Measurements from ENCODE around the gene SCYGR3. TPM values are rescaled to one million over a fixed set of nuclear protein-coding genes. Genes with fewer than 3 reads are reported as not detected.

Gene SCYGR3
- total RNA-seq, 1 donor from 2014 or later, result not detected

DNA sequence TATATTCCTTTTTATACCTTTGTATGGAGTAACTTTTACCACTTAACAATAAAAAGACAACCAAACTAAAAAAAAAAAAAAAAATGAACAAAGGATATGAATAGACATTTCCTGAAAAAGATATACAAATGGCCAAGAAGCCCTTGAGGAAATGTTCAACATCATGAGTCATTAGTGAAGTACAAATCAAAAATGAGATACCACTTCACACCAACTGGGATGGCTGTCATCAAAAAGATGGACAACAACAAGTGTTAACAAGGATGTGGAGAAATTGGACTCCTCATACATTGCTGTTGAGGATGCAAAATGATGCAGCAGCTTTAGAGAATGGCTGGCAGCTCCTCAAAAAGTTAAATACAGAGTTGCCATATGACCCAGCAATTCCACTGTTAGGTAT is 38.5 kb downstream of the SCYGR3 start:
- no peak overlapping the region for H3K4me3 ChIP-seq (ENCODE audit: low read depth, low read length)
- no peak for DNase-seq (ENCODE audit: low read depth)
- TF ChIP-seq, protein P1, sequence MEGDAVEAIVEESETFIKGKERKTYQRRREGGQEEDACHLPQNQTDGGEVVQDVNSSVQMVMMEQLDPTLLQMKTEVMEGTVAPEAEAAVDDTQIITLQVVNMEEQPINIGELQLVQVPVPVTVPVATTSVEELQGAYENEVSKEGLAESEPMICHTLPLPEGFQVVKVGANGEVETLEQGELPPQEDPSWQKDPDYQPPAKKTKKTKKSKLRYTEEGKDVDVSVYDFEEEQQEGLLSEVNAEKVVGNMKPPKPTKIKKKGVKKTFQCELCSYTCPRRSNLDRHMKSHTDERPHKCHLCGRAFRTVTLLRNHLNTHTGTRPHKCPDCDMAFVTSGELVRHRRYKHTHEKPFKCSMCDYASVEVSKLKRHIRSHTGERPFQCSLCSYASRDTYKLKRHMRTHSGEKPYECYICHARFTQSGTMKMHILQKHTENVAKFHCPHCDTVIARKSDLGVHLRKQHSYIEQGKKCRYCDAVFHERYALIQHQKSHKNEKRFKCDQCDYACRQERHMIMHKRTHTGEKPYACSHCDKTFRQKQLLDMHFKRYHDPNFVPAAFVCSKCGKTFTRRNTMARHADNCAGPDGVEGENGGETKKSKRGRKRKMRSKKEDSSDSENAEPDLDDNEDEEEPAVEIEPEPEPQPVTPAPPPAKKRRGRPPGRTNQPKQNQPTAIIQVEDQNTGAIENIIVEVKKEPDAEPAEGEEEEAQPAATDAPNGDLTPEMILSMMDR (conservative IDR thresholded peaks at IDR 0.05; ENCODE audit: low read depth, low read length), result no peak

DNA sequence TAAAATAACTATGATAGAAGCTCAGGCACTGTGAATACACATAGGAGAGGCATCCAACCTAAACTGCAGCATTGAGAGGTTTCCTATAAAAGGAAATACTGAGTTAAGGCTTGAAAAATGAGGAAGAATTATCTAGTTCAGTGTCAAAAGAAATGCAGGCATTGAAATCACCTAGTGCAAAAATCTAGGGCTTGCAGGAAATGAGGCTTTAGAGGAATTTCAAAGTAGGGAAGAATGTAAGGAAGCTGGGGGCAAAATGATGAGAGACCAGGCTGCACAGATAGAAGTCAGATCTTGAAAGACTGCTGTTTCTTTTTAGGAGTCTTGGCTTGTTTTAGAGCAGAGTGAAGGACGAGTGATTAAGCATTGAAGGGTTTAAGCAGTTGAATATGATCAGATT is 44.0 kb downstream of the SCYGR3 start:
- DNase-seq (ENCODE audit: low read depth), result no peak
- TF ChIP-seq, protein P1 (conservative IDR thresholded peaks at IDR 0.05; ENCODE audit: low read depth, low read length), result no peak
- H3K4me3 ChIP-seq (ENCODE audit: low read depth, low read length), result no peak overlapping the region

DNA sequence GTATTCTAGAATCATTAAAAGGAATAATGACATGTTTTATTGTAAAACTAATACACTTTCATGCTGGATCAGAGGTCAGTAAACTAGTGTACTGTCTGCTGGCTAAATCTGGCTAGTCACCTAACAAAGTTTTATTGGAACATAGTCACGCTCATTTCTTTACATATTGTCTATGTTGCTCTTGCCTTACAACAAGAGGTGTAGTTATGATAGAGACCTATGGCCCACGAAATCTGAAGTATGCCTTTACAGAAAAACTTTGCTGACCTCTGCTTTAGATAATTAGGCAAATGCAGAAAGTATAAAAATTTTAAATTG is 45.8 kb downstream of the SCYGR3 start:
- no peak for DNase-seq (ENCODE audit: low read depth)
- no peak overlapping the region for H3K4me3 ChIP-seq (ENCODE audit: low read depth, low read length)
- TF ChIP-seq, protein P1 (conservative IDR thresholded peaks at IDR 0.05; ENCODE audit: low read depth, low read length), result no peak

DNA sequence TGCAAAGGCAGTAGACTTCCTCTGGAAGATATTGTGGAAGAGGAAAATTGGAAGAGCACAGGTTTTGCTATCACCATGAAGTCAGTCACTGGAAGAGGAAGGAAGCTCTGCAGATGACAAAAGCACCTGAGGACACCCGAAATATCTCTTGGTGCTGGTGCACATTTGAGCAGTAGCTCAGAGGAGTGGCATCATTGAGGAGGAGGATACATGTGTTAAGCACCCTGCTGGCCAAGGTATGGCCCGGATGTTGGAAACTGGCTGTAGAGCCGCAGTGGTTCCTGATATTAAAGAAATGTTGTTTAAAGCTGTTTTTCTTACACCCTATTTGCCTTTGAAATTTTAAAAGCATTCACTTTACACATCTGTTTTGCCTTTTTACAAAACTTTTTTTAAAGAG is 48.6 kb downstream of the SCYGR3 start:
- TF ChIP-seq, protein P1 (conservative IDR thresholded peaks at IDR 0.05; ENCODE audit: low read depth, low read length), result no peak
- H3K4me3 ChIP-seq (ENCODE audit: low read depth, low read length), result no peak overlapping the region
- no peak for DNase-seq (ENCODE audit: low read depth)

DNA sequence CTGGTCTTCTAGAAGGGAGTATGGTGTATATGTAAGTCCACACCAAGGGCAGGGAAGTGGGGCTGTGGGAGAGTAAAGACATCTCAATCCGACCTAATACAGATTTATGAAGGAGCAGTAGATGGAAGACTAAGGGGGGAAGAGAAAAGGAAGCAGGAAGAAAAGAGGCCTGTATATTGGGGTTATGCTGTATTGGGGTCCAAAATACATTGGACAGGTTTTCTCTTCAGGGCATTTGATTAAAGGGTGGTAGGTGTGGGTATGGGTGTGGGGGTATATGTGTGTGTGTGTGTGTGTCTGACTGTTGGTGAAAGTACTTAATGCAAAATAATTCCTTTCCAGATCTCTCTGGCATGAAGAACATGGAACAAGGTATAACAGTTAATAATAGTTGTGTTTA is 49.6 kb downstream of the SCYGR3 start:
- TF ChIP-seq, protein P1 (conservative IDR thresholded peaks at IDR 0.05; ENCODE audit: low read depth, low read length), result no peak
- DNase-seq (ENCODE audit: low read depth), result no peak
- H3K4me3 ChIP-seq (ENCODE audit: low read depth, low read length), result no peak overlapping the region

Other genes starting within 250 kb of the SCYGR3 start
- not detected in 2 replicates for gene TM4SF20, start 235.5 kb downstream of the SCYGR3 start, total RNA-seq
- gene SCYGR1, start 226.9 kb downstream of the SCYGR3 start, total RNA-seq, result not detected in 2 replicates
- gene AGFG1, start 142.7 kb downstream of the SCYGR3 start, total RNA-seq, result 75.8 and 132 TPM in 2 replicates
- gene SCYGR2, start 15.9 kb downstream of the SCYGR3 start, total RNA-seq, result not detected in 2 replicates
- gene SCYGR4, start 2.7 kb upstream of the SCYGR3 start, total RNA-seq, result not detected in 2 replicates
- gene SCYGR5, start 52.0 kb upstream of the SCYGR3 start, total RNA-seq, result not detected in 2 replicates
- 0.17 and 0.29 TPM in 2 replicates for gene SLC19A3, start 103.2 kb upstream of the SCYGR3 start, total RNA-seq
- not detected in 2 replicates for gene SCYGR6, start 109.9 kb upstream of the SCYGR3 start, total RNA-seq
- not detected in 2 replicates for gene SCYGR7, start 113.5 kb upstream of the SCYGR3 start, total RNA-seq
- not detected in 2 replicates for gene SCYGR8, start 131.1 kb upstream of the SCYGR3 start, total RNA-seq
- 1.0 and 1.2 TPM in 2 replicates for gene CCL20, start 199.0 kb upstream of the SCYGR3 start, total RNA-seq

All from epithelial cell of proximal tubule (primary cell).